GM23248 (cell line): ENCODE data around the gene CD79A. TPM values are rescaled to one million over a fixed set of nuclear protein-coding genes. Genes with fewer than 3 reads are reported as not detected.

Source experiments
- DNase-seq: peaks from one replicate; pipeline ENCODE4 v3.0.0-alpha.2; 2015
- H2AFZ ChIP-seq: fragments of 200-600 bp; sonication (generic); 2 replicates; pipeline ENCODE4 v1.6.1; 2016; ENCODE audit warnings: antibody characterized with exemption
- H3F3A ChIP-seq: fragments of 200-600 bp; sonication (generic); 2 replicates; pipeline ENCODE4 v1.6.1; 2016; ENCODE audit warnings: mild to moderate bottlenecking, antibody characterized with exemption, mixed run types; ENCODE audit not compliant: insufficient read depth
- H3K27ac ChIP-seq: fragments of 200-600 bp; sonication (generic); 2 replicates; pipeline ENCODE4 v1.5.1; 2016; ENCODE audit warnings: mild to moderate bottlenecking
- H3K27me3 ChIP-seq: fragments of 200-600 bp; sonication (generic); replicated peaks from 2 replicates; pipeline ENCODE4 v1.6.1; 2016; ENCODE audit warnings: mild to moderate bottlenecking; ENCODE audit not compliant: insufficient read depth
- H3K36me3 ChIP-seq: fragments of 200-600 bp; sonication (generic); 2 replicates; pipeline ENCODE4 v1.6.1; 2016; ENCODE audit warnings: low read depth, mild to moderate bottlenecking
- H3K4me1 ChIP-seq: fragments of 200-600 bp; sonication (generic); 2 replicates; pipeline ENCODE4 v1.6.1; 2016; ENCODE audit warnings: mild to moderate bottlenecking; ENCODE audit not compliant: insufficient read depth
- H3K4me2 ChIP-seq: fragments of 200-600 bp; sonication (generic); one replicate; pipeline ENCODE4 v1.6.1; 2016; ENCODE audit warnings: mild to moderate bottlenecking; ENCODE audit not compliant: unreplicated experiment
- H3K4me3 ChIP-seq: fragments of 200-600 bp; sonication (generic); 2 replicates; pipeline ENCODE4 v1.5.1; 2016; ENCODE audit warnings: mild to moderate bottlenecking
- H3K79me2 ChIP-seq: fragments of 200-600 bp; sonication (generic); 2 replicates; pipeline ENCODE4 v1.6.1; 2016; ENCODE audit warnings: mild to moderate bottlenecking; ENCODE audit not compliant: insufficient read depth
- H3K9ac ChIP-seq: fragments of 200-600 bp; sonication (generic); 2 replicates; pipeline ENCODE4 v1.6.1; 2016; ENCODE audit warnings: mild to moderate bottlenecking
- H3K9me2 ChIP-seq: fragments of 200-600 bp; sonication (generic); 2 replicates; pipeline ENCODE4 v1.6.1; 2016; ENCODE audit warnings: mixed run types, mild to moderate bottlenecking, moderate library complexity; ENCODE audit not compliant: insufficient read depth
- H3K9me3 ChIP-seq: fragments of 200-600 bp; sonication (generic); one replicate; pipeline ENCODE4 v1.6.1; 2017; ENCODE audit warnings: low read depth
- H4K20me1 ChIP-seq: fragments of 200-600 bp; sonication (generic); 2 replicates; pipeline ENCODE4 v1.6.0; 2016; ENCODE audit not compliant: insufficient read depth
- EZH2 ChIP-seq: fragments of 200-600 bp; sonication (generic); IDR thresholded peaks from 2 replicates; pipeline ENCODE4 v1.6.1; 2018; ENCODE audit warnings: antibody characterized with exemption, mild to moderate bottlenecking; ENCODE audit not compliant: insufficient read depth, poor library complexity, severe bottlenecking
- EZH2phosphoT487 ChIP-seq: fragments of 200-600 bp; sonication (generic); IDR thresholded peaks from 2 replicates; pipeline ENCODE4 v1.6.1; 2018; ENCODE audit warnings: antibody characterized with exemption, moderate library complexity, mild to moderate bottlenecking, low read depth; ENCODE audit not compliant: insufficient read depth
- WGBS, 2 experiments: methylation state at CpG; one replicate each; pipeline ENCODE4 v1.1.6; 2015 to 2017; ENCODE audit warnings: low lambda C conversion rate in 2 of 2, low coverage in 1 of 2; ENCODE audit errors: missing lambda C conversion rate in 2 of 2; 5-methylcytosine and 5-hydroxymethylcytosine counted together
- in situ Hi-C: fragments of 300-500 bp; cut with MboI; formaldehyde crosslinking; loops from 2 replicates; pipeline ENCODE4 v1.15.0; 2020
- polyA plus RNA-seq: library from polyadenylated mRNA; unstranded; fragments of >200 nt; fragmentation: Nextera tagmentation; extraction: Ambion mirVana; gene quantifications from 2 replicates; pipeline ENCODE4 v1.2.1, GENCODE V29; 2016
- total RNA-seq: library from RNA; depleted of rRNA; stranded (reverse); fragments of >200 nt; shearing (Covaris generic); gene quantifications from 2 replicates; pipeline ENCODE4 v1.2.3, GENCODE V29; 2014

CD79A gene
- total and polyA plus RNA-seq, 2 experiments from 2014 or later = not detected

DNA sequence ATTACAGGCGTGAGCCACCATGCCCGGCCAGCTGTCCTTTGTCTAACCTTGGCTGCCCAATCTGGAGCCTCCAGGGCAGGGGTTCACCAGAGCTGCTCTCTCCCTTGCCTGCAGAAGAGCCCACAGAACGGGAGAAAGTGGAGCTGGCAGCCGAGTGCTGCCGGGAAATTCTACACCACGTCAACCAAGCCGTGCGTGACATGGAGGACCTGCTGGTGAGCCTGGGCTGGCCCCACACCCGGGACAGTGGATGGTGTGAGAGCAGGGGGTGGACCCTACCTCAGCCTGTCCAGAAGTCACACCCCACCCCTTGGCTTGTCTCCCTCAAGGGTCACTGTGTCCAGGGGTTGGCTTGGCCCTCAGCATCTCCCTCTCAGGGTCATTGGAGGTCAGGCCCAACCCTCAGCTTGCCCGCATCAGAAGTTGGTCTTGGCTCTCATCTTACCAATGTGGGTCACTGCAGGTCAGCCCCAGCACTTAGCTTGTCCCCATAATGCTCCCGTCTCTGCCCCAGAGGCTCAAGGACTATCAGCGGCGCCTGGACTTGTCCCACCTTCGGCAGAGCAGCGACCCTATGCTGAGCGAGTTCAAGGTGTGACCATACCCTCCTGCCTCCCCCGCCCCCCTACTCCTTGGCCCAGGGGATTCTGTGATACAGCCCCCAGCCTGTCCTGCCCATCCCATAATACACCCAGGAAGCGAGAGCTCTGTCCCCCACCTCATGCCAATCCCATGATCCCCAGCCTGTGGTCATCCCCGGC, 26.3 kb downstream of the CD79A start:
- Histone ChIP-seq H3K4me3 (no peak overlapping the region), H3K9ac (no peak overlapping the region), H3F3A (no peaks in the 10 kb centered on the region), H3K4me1 (no peaks in the 10 kb centered on the region), H3K9me2 (no peaks in the 10 kb centered on the region), H2AFZ (no peak overlapping the region), H3K4me2 (no peak overlapping the region), H3K9me3 (no peaks in the 10 kb centered on the region), H3K36me3 (peaks cover 17% of the 10 kb centered on the region; the same call in 1 of the 2 replicates), H3K79me2 (no peaks in the 10 kb centered on the region), H3K27ac (no peak overlapping the region), H4K20me1 (no peaks in the 10 kb centered on the region), H3K27me3 (no peaks in the 10 kb centered on the region)
- no peak for DNase-seq
- TF ChIP-seq EZH2 = no peak
- TF ChIP-seq EZH2phosphoT487 = no peak
- in situ Hi-C loops = no loop called here
- WGBS, 2 experiments = 86 to 88% methylated on average over 14 to 19 of the region's 19 CpGs

DNA sequence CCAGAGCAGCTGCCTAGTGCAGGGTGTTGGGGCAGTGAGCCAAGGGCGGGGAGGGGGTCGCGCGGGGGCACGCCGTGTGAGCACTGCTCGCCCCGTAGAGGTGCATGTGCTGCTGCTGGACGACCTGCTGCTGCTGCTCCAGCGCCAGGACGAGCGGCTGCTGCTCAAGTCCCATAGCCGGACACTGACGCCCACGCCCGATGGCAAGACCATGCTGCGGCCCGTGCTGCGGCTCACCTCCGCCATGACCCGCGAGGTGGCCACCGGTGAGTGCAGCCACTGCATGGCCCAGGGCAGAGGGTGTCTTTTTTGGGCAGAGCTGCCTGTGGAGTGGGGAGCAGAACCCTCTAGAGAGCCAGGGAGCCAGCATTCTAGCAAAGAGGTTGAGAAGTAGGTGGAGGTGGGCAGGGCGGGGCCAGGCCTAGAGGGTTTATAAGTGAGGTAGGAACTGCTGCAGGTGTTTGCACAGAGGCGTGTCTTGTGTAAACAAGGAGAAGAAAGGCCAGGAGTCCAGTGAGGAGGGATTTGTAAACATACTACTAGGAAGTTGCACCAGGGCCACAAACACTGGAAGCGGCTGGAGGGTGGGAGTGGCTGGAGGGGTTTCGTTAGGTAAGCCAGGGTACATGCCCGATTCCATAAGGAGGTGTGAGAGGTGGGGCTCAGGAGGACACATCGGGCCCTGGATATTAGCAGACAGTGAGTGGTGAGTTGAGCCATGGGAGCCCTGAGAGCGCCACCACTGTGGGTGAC, 27.2 kb downstream of the CD79A start:
- Histone ChIP-seq H3K4me3 (no peak overlapping the region), H3K9me2 (no peaks in the 10 kb centered on the region), H3K4me1 (no peaks in the 10 kb centered on the region), H3F3A (no peaks in the 10 kb centered on the region), H3K27ac (no peak overlapping the region), H2AFZ (no peak overlapping the region), H4K20me1 (no peaks in the 10 kb centered on the region), H3K27me3 (no peaks in the 10 kb centered on the region), H3K4me2 (no peak overlapping the region), H3K79me2 (no peaks in the 10 kb centered on the region), H3K36me3 (peaks cover 11% of the 10 kb centered on the region; the same call in 1 of the 2 replicates), H3K9me3 (no peaks in the 10 kb centered on the region), H3K9ac (no peak overlapping the region)
- no peak for TF ChIP-seq EZH2phosphoT487
- TF ChIP-seq EZH2 = no peak
- in situ Hi-C loops = no loop called here
- 94 to 99% methylated on average over 11 to 30 of the region's 30 CpGs for WGBS, 2 experiments
- DNase-seq = no peak

DNA sequence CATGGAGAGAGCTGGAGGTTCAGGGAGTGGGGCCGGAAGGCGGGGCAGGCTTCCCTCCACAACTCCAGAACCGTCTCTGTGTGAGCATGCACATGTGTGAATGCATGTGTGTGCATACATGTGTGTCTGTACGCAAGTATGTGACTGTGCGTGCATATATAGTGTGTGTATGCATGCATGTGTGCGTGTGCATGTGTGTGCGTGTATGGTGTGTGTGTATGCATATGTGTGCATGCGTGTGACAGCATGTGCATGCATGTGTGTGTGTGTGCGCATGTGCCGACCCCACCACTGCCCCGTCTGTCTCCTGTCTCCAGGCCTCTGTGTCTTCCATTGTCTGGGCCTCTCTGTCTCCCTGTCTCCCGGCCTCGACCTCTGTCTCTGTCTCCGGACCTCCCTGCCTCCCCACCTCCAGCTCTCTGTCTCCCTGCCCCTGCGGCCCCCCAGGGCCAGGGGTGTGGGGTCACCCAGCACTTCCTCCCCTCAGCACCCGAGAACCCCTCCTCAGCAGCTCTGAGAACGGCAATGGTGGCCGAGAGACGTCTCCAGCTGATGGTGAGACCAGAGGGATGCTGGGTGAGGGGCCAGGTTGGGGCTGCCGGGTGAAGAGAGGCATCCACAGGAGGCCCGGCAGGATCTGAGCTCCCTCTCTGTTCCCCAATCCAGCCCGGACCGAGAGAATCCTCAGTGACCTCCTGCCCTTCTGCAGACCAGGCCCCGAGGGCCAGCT, 28.4 kb downstream of the CD79A start:
- Histone ChIP-seq H3K27ac (no peak overlapping the region), H3K9ac (no peak overlapping the region), H3K9me2 (no peaks in the 10 kb centered on the region), H3K4me2 (no peak overlapping the region), H4K20me1 (no peaks in the 10 kb centered on the region), H3K36me3 (peaks cover 7% of the 10 kb centered on the region; the same call in 1 of the 2 replicates), H3K9me3 (no peaks in the 10 kb centered on the region), H3K4me1 (no peaks in the 10 kb centered on the region), H3F3A (no peaks in the 10 kb centered on the region), H3K4me3 (no peak overlapping the region), H3K79me2 (no peaks in the 10 kb centered on the region), H2AFZ (no peak overlapping the region), H3K27me3 (no peaks in the 10 kb centered on the region)
- 84 to 88% methylated on average over 24 of the region's 24 CpGs for WGBS, 2 experiments
- DNase-seq = no peak
- in situ Hi-C loops = no loop called here
- TF ChIP-seq EZH2 (no peak), EZH2phosphoT487 (no peak)

DNA sequence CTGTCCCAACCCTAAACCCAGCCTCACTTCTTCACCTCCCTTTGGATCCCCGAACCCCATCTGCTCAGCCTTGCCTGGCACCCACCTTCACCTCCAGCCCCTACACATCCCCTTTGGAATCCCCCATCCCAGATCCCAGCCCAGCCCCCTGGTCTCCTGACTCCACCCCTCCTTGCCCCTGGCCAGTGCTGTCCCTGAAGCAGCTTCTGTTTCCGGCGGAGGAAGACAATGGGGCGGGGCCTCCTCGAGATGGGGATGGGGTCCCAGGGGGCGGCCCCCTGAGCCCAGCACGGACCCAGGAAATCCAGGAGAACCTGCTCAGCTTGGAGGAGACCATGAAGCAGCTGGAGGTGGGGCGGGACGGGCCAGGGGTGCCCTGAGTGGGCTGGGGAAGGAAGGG, 29.2 kb downstream of the CD79A start:
- no peaks in the 10 kb centered on the region for H3K9me2 ChIP-seq
- peaks cover 6% of the 10 kb centered on the region; the same call in 1 of the 2 replicates for H3K36me3 ChIP-seq
- no peak overlapping the region for H3K4me3 ChIP-seq
- TF ChIP-seq EZH2phosphoT487 (no peak), EZH2 (no peak)
- DNase-seq = no peak
- no peak overlapping the region for H3K4me2 ChIP-seq
- in situ Hi-C loops = no loop called here
- no peaks in the 10 kb centered on the region for H4K20me1 ChIP-seq
- no peak overlapping the region for H2AFZ ChIP-seq
- H3K9ac ChIP-seq = no peak overlapping the region
- no peaks in the 10 kb centered on the region for H3F3A ChIP-seq
- peaks cover 5% of the 10 kb centered on the region; the same call in 1 of the 2 replicates for H3K27me3 ChIP-seq
- no peak overlapping the region for H3K27ac ChIP-seq
- no peaks in the 10 kb centered on the region for H3K9me3 ChIP-seq
- no peaks in the 10 kb centered on the region for H3K79me2 ChIP-seq
- no peaks in the 10 kb centered on the region for H3K4me1 ChIP-seq
- 67% methylated on average over 7 to 9 of the region's 9 CpGs for WGBS, 2 experiments
